Astrocyte (in vitro differentiated cells and primary cell): ENCODE measurements around the gene KCNJ4. TPM values are rescaled to one million over a fixed set of nuclear protein-coding genes. Genes with fewer than 3 reads are reported as not detected.

Experiments used
- DNase-seq: peaks from one replicate; pipeline ENCODE4 v3.0.0-alpha.2; 2010; ENCODE audit warnings: low read depth
- FAIRE-seq: peaks from 2 replicates; lab custom pipeline; 2011; peaks lifted over from hg19 to GRCh38; lab: Jason Lieb, UNC
- H2AFZ ChIP-seq: 2 replicates; pipeline ENCODE4 v1.6.0; 2012; ENCODE audit warnings: low read depth, low read length, inconsistent platforms
- H3K27ac ChIP-seq: 2 replicates; pipeline ENCODE4 v1.5.1; 2011; ENCODE audit warnings: low read depth, low read length, inconsistent platforms
- H3K27me3 ChIP-seq: 2 replicates; pipeline ENCODE4 v1.6.0; 2011; ENCODE audit warnings: low read length, inconsistent platforms; ENCODE audit not compliant: insufficient read depth
- H3K36me3 ChIP-seq: 2 replicates; pipeline ENCODE4 v1.5.1; 2011; ENCODE audit warnings: low read length, inconsistent platforms; ENCODE audit not compliant: insufficient read depth
- H3K4me1 ChIP-seq: 2 replicates; pipeline ENCODE4 v1.5.1; 2011; ENCODE audit warnings: low read length, inconsistent platforms; ENCODE audit not compliant: insufficient read depth
- H3K4me2 ChIP-seq: 2 replicates; pipeline ENCODE4 v1.6.0; 2012; ENCODE audit warnings: low read length, inconsistent platforms
- H3K4me3 ChIP-seq: 2 replicates; pipeline ENCODE4 v1.5.1; 2011; ENCODE audit warnings: low read depth, mild to moderate bottlenecking, low read length, inconsistent platforms; ENCODE audit not compliant: insufficient read depth
- H3K79me2 ChIP-seq: 2 replicates; pipeline ENCODE4 v1.6.0; 2012; ENCODE audit warnings: mild to moderate bottlenecking, low read length, inconsistent platforms; ENCODE audit not compliant: insufficient read depth
- H3K9ac ChIP-seq: 2 replicates; pipeline ENCODE4 v1.6.0; 2012; ENCODE audit warnings: mild to moderate bottlenecking, low read length, inconsistent platforms
- H3K9me3 ChIP-seq: 2 replicates; pipeline ENCODE4 v1.5.1; 2012; ENCODE audit warnings: low read depth, mild to moderate bottlenecking, low read length, inconsistent platforms; ENCODE audit not compliant: insufficient read depth
- H4K20me1 ChIP-seq: 2 replicates; pipeline ENCODE4 v1.6.0; 2012; ENCODE audit warnings: low read length, inconsistent platforms; ENCODE audit not compliant: insufficient read depth
- H3K27ac Mint-ChIP-seq: one replicate; pipeline ENCODE4 v1.8.0; 2021; ENCODE audit warnings: mild to moderate bottlenecking, mixed read lengths; ENCODE audit not compliant: unreplicated experiment
- H3K27me3 Mint-ChIP-seq: one replicate; pipeline ENCODE4 v1.8.0; 2021; ENCODE audit warnings: low read depth, mixed read lengths; ENCODE audit not compliant: unreplicated experiment
- H3K36me3 Mint-ChIP-seq: one replicate; pipeline ENCODE4 v1.8.0; 2021; ENCODE audit warnings: low read depth, mixed read lengths; ENCODE audit not compliant: unreplicated experiment
- H3K4me1 Mint-ChIP-seq: one replicate; pipeline ENCODE4 v1.8.0; 2021; ENCODE audit warnings: low read depth, mixed read lengths; ENCODE audit not compliant: unreplicated experiment
- H3K4me3 Mint-ChIP-seq: one replicate; pipeline ENCODE4 v1.8.0; 2021; ENCODE audit warnings: mild to moderate bottlenecking, moderate library complexity, mixed read lengths; ENCODE audit not compliant: unreplicated experiment
- H3K9me3 Mint-ChIP-seq: one replicate; pipeline ENCODE4 v1.8.0; 2021; ENCODE audit warnings: mild to moderate bottlenecking, mixed read lengths; ENCODE audit not compliant: unreplicated experiment
- EZH2 ChIP-seq: IDR thresholded peaks from 2 replicates; pipeline ENCODE4 v1.6.1; 2012; ENCODE audit warnings: mild to moderate bottlenecking, low read length, inconsistent platforms; ENCODE audit not compliant: insufficient read depth
- total RNA-seq: library from RNA; stranded (reverse); gene quantifications from 2 replicates; pipeline ENCODE4 v1.2.1, GENCODE V29; 2021
- TF ChIP-seq, protein P1 (sequence below): IDR thresholded peaks from 2 replicates; pipeline ENCODE4 v1.5.1; 2011; ENCODE audit warnings: low read depth, mild to moderate bottlenecking, inconsistent platforms, low read length, moderate library complexity; ENCODE audit not compliant: insufficient read depth

KCNJ4 gene
- total RNA-seq, 1 donor from 2014 or later, result 0.30 TPM

DNA sequence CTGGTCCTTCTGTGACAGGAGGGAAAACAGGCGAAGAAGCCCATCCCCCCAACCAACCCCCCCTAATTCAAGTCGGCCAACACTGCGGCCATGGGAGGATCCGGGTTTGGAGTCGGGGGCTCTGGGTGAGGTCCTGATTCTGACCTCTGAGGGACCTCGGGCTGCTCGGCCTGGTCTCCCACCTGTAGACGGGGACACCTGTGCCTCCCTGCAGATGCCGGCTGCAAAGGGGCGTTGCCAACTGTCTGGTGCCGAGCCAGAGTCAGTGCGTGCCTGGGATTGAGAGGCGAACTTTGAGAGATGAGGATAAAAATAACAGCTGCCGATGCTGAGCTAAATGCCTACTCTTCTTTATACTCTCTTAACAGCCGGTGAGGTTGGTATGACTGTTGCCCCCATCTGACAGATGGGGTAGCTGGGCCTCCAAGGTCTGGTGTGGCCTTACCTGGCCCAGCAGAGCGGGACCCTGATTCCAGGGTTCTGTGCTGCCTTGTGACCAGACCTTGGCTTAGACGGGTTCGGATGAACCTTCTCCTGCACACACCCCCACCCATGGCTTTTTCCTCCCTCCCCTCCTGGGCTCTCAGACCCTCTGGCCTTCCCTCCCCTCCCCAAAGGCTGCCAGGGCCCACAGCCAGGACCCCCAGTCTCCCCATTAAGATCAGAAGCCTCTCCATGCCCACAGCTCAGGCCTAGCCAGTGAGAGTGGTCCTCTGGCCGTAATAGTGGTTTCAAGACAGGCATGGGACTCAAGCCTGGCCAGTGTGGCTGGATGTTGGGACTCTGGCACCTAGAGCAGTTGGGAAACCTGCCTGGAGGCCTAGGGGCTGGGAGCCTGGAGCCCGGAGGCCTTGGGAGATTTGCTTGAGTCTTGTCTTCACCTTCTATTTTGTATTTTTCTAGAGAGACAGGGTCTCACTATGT is 41.7 kb downstream of the KCNJ4 start:
- H3K9me3 ChIP-seq, result no peaks in the 10 kb centered on the region
- H3K27ac ChIP-seq, result no peak overlapping the region
- H3K9ac ChIP-seq, result no peak overlapping the region
- no peaks in the 10 kb centered on the region for H3K4me1 ChIP-seq
- H3K27ac Mint-ChIP-seq, result no peak overlapping the region
- DNase-seq (no peak), FAIRE-seq (no peak)
- no peaks in the 10 kb centered on the region for H3K4me1 Mint-ChIP-seq
- H3K4me2 ChIP-seq, result peak overlapping the region; percentile 54
- no peaks in the 10 kb centered on the region for H3K27me3 ChIP-seq
- H3K4me3 Mint-ChIP-seq, result no peak overlapping the region
- H4K20me1 ChIP-seq, result no peaks in the 10 kb centered on the region
- no peak overlapping the region for H3K4me3 ChIP-seq
- peaks cover 6% of the 10 kb centered on the region for H3K9me3 Mint-ChIP-seq
- H3K36me3 ChIP-seq, result no peaks in the 10 kb centered on the region
- TF ChIP-seq EZH2, result no peak
- TF ChIP-seq, protein P1, sequence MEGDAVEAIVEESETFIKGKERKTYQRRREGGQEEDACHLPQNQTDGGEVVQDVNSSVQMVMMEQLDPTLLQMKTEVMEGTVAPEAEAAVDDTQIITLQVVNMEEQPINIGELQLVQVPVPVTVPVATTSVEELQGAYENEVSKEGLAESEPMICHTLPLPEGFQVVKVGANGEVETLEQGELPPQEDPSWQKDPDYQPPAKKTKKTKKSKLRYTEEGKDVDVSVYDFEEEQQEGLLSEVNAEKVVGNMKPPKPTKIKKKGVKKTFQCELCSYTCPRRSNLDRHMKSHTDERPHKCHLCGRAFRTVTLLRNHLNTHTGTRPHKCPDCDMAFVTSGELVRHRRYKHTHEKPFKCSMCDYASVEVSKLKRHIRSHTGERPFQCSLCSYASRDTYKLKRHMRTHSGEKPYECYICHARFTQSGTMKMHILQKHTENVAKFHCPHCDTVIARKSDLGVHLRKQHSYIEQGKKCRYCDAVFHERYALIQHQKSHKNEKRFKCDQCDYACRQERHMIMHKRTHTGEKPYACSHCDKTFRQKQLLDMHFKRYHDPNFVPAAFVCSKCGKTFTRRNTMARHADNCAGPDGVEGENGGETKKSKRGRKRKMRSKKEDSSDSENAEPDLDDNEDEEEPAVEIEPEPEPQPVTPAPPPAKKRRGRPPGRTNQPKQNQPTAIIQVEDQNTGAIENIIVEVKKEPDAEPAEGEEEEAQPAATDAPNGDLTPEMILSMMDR, result no peak
- peaks cover 24% of the 10 kb centered on the region for H3K27me3 Mint-ChIP-seq
- H3K36me3 Mint-ChIP-seq, result no peaks in the 10 kb centered on the region
- H2AFZ ChIP-seq, result no peak overlapping the region
- H3K79me2 ChIP-seq, result no peaks in the 10 kb centered on the region

- H3K36me3 ChIP-seq, result no peaks in the 10 kb centered on the region
- H2AFZ ChIP-seq, result peak overlapping the region; percentile 32
- DNase-seq, result no peak
- H3K9ac ChIP-seq, result no peak overlapping the region
- Mint-ChIP-seq H3K27me3 (peaks cover 21% of the 10 kb centered on the region), H3K4me1 (no peaks in the 10 kb centered on the region), H3K9me3 (peaks cover 6% of the 10 kb centered on the region), H3K4me3 (no peak overlapping the region), H3K36me3 (no peaks in the 10 kb centered on the region), H3K27ac (no peak overlapping the region)
- peak overlapping the region; percentile 54 for H3K4me2 ChIP-seq
- no peaks in the 10 kb centered on the region for H3K9me3 ChIP-seq
- no peaks in the 10 kb centered on the region for H3K79me2 ChIP-seq
- H3K4me3 ChIP-seq, result no peak overlapping the region
- H3K27me3 ChIP-seq, result no peaks in the 10 kb centered on the region
- no peaks in the 10 kb centered on the region for H4K20me1 ChIP-seq
- TF ChIP-seq, protein P1, result peak; percentile 23
- TF ChIP-seq EZH2, result no peak
- H3K27ac ChIP-seq, result no peak overlapping the region
- no peaks in the 10 kb centered on the region for H3K4me1 ChIP-seq
- no peak for FAIRE-seq
Observed at GRCh38 chr22:38412435-38413084, 42.4 kb downstream of the KCNJ4 start.
